ENCODE results near the gene PIGU.
A peak's percentile ranks its signal among the peaks of the same experiment; 100 is the strongest.
"Not testable (repeated sequence)": the region's sequence is repeated elsewhere in the genome, so short reads cannot be mapped to it uniquely, and the experiment has no call there.

The PIGU gene

GRCh38 chr20:34535301-34535840 lies 141.5 kb downstream of the PIGU start:
- no peak for DNase-seq (ENCODE audit: low spot score)
- FAIRE-seq, result no peak

GRCh38 chr20:34534391-34535165 lies 142.3 kb downstream of the PIGU start:
- FAIRE-seq, result no peak
- DNase-seq (ENCODE audit: low spot score), result no peak

GRCh38 chr20:34532756-34533155 lies 144.1 kb downstream of the PIGU start:
- no peak for DNase-seq (ENCODE audit: low spot score)
- FAIRE-seq, result no peak

- FAIRE-seq (no peak), DNase-seq (ENCODE audit: low spot score) (no peak)
These were observed 144.6 kb downstream of the PIGU start for GRCh38 chr20:34532320-34532719.

GRCh38 chr20:34531608-34532265 lies 145.2 kb downstream of the PIGU start:
- DNase-seq (ENCODE audit: low spot score), result no peak

GRCh38 chr20:34530342-34530741 lies 146.6 kb downstream of the PIGU start:
- DNase-seq (ENCODE audit: low spot score) (no peak), FAIRE-seq (no peak)

More at GRCh38 chr20:34531608-34532265, 145.2 kb downstream of the PIGU start:
- no peak for FAIRE-seq

- DNase-seq (ENCODE audit: low spot score) (no peak), FAIRE-seq (no peak)
These were observed 147.2 kb downstream of the PIGU start for GRCh38 chr20:34529742-34530141.

- DNase-seq (ENCODE audit: low spot score) (no peak), FAIRE-seq (no peak)
These were observed 148.0 kb downstream of the PIGU start for GRCh38 chr20:34528921-34529297.

- DNase-seq (ENCODE audit: low spot score) (no peak), FAIRE-seq (no peak)
These were observed 149.9 kb downstream of the PIGU start for GRCh38 chr20:34527016-34527415.

- FAIRE-seq (no peak), DNase-seq (ENCODE audit: low spot score) (no peak)
These were observed 150.4 kb downstream of the PIGU start for GRCh38 chr20:34526466-34526865.

GRCh38 chr20:34525709-34526416 lies 151.0 kb downstream of the PIGU start:
- DNase-seq (ENCODE audit: low spot score) (peak; percentile 100), FAIRE-seq (peak; percentile 92)

- DNase-seq (ENCODE audit: low spot score) (no peak), FAIRE-seq (no peak)
These were observed 151.6 kb downstream of the PIGU start for GRCh38 chr20:34525342-34525708.

- FAIRE-seq, result no peak
- DNase-seq (ENCODE audit: low spot score), result no peak
These were observed 152.5 kb downstream of the PIGU start for GRCh38 chr20:34524426-34524825.

- FAIRE-seq, result peak; percentile 66
- DNase-seq (ENCODE audit: low spot score), result peak; percentile 81
These were observed 153.7 kb downstream of the PIGU start for GRCh38 chr20:34522969-34523871.

- not testable (repeated sequence) for FAIRE-seq; DNase-seq (ENCODE audit: low spot score)
These were observed 157.1 kb downstream of the PIGU start for GRCh38 chr20:34519841-34520240.

- FAIRE-seq; DNase-seq (ENCODE audit: low spot score): not testable (repeated sequence)
These were observed 158.0 kb downstream of the PIGU start for GRCh38 chr20:34518863-34519262.

- DNase-seq (ENCODE audit: low spot score) (no peak), FAIRE-seq (peak; percentile 28)
These were observed 159.8 kb downstream of the PIGU start for GRCh38 chr20:34517114-34517505.

- FAIRE-seq (peak; percentile 83), DNase-seq (ENCODE audit: low spot score) (peak; percentile 91)
These were observed 160.4 kb downstream of the PIGU start, which contains the start of gene DYNLRB1 for GRCh38 chr20:34516247-34517113. Gene DYNLRB1 (plus strand): TSS chr20:34516422. CDS start chr20:34516459, 37 bp downstream.

- DNase-seq (ENCODE audit: low spot score), result peak; percentile 51
- no peak for FAIRE-seq
These were observed 161.2 kb downstream of the PIGU start for GRCh38 chr20:34515484-34516246.
